Purkinje cell (primary cell): ENCODE measurements around the gene EPHB2. TPM values are rescaled to one million over a fixed set of nuclear protein-coding genes. Genes with fewer than 3 reads are reported as not detected.

Source experiments
- polyA plus RNA-seq: library from polyadenylated mRNA; unstranded; fragments of >200 nt; fragmentation: Nextera tagmentation; gene quantifications from 2 replicates; pipeline ENCODE4 v1.2.1, GENCODE V29; 2014

EPHB2 gene
- 2.3 and 2.5 TPM in 2 replicates for polyA plus RNA-seq

GRCh38 chr1:22710701-22711049 is at the start of gene EPHB2:
EPHB2 (plus strand) TSS chr1:22710839; CDS start chr1:22710983, 144 bp downstream.

Other genes with a start within 250 kb of the EPHB2 start
- 0.17 and 0.75 TPM in 2 replicates for gene EPHA8, start 147.3 kb upstream of the EPHB2 start, polyA plus RNA-seq
- gene C1QA, start 74.2 kb upstream of the EPHB2 start, polyA plus RNA-seq, result 1.6 TPM in 1 of 2 replicates, not detected in the other
- gene C1QC, start 67.2 kb upstream of the EPHB2 start, polyA plus RNA-seq, result 0.56 TPM in 1 of 2 replicates, not detected in the other
- 0.32 TPM in 1 of 2 replicates, not detected in the other for gene C1QB, start 57.6 kb upstream of the EPHB2 start, polyA plus RNA-seq